Vagina (tissue), 2 donors: Measurements from ENCODE around the gene LRFN5. TPM values are rescaled to one million over a fixed set of nuclear protein-coding genes. Genes with fewer than 3 reads are reported as not detected.

Experiments used
- DNase-seq, 2 donors: peaks; one replicate each; pipeline ENCODE4 v3.0.0-alpha.2; 2017; ENCODE audit errors: extremely low spot score in 2 of 2
- H3K27ac ChIP-seq: fragments of 200-600 bp; sonication (generic); one replicate; pipeline ENCODE4 v1.5.1; 2019
- H3K27me3 ChIP-seq: fragments of 200-600 bp; sonication (generic); one replicate; pipeline ENCODE4 v1.5.1; 2019
- H3K36me3 ChIP-seq, 2 donors: fragments of 200-600 bp; sonication (generic); one replicate each; pipeline ENCODE4 v1.5.1; 2017 to 2019
- H3K4me1 ChIP-seq: fragments of 200-600 bp; sonication (generic); one replicate; pipeline ENCODE4 v1.5.1; 2019
- H3K4me3 ChIP-seq, 2 donors: fragments of 200-600 bp; sonication (generic); 1 replicate in 1 of 2; 2 replicates in 1 of 2; pipeline ENCODE4 v1.5.1; 2016 to 2019
- H3K9me3 ChIP-seq: fragments of 200-600 bp; sonication (generic); one replicate; pipeline ENCODE4 v1.5.1; 2019
- POLR2A ChIP-seq, 2 donors: fragments of 450-650 bp; IDR thresholded peaks; one replicate each; pipeline ENCODE4 v1.6.1; 2017; ENCODE audit warnings: antibody characterized with exemption in 2 of 2, mild to moderate bottlenecking in 2 of 2, moderate library complexity in 2 of 2
- POLR2AphosphoS5 ChIP-seq, 2 donors: sonication (generic); formaldehyde crosslinking; IDR thresholded peaks; one replicate each; pipeline ENCODE4 v1.9.0; 2017; ENCODE audit warnings: antibody characterized with exemption in 2 of 2, mild to moderate bottlenecking in 2 of 2, low read depth in 1 of 2; ENCODE audit not compliant: insufficient read depth in 1 of 2
- intact Hi-C: fragments of 100-400 bp; cut with DNase I; formaldehyde crosslinking; loops from one replicate; pipeline ENCODE4 v1.15.1; 2023
- small RNA-seq: library from RNA; depleted of rRNA; stranded (forward); fragments of <200 nt; gene quantifications from one replicate; pipeline ENCODE3, GENCODE V24; 2016
- total RNA-seq: library from RNA; depleted of rRNA; stranded (reverse); fragments of >200 nt; gene quantifications from one replicate; pipeline ENCODE4 v1.2.3, GENCODE V29; 2016
- TF ChIP-seq, protein P1 (sequence below), 3 experiments: fragments of 450-650 bp in 2 of 3; fragments of 200-600 bp in 1 of 3; sonication (generic) in 1 of 3; IDR thresholded peaks; one replicate each; pipeline ENCODE4 v1.5.1; 2017 to 2019; ENCODE audit warnings: antibody characterized with exemption in 3 of 3, mild to moderate bottlenecking in 2 of 3, moderate library complexity in 2 of 3

The LRFN5 gene
- total RNA-seq, 1 donor from 2014 or later, result 197 TPM

DNA sequence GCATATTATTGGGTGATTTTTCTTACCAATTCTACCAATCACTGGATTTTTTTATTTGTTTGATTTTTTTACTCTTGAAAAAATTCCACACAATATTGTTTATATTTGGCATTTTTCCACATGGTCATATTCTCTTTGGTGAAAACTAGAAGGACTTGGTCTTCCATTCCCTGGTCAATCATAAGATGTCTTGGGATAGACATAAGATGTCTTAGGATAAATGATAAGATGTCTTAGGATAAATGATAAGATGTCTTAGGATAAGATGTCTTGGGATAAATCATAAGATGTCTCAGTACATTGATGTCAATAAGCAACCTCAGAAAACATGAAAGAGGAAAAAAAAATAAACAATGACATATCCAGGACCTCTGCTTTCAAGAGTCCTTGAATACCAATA is 309.1 kb downstream of the LRFN5 start:
- H3K27me3 ChIP-seq, result no peaks in the 10 kb centered on the region
- TF ChIP-seq POLR2AphosphoS5 (IDR thresholded peaks at IDR 0.05; ENCODE audit: insufficient read depth in 1 of 2, low read depth in 1 of 2), result no peak
- no peak for DNase-seq
- no peak overlapping the region for H3K27ac ChIP-seq
- intact Hi-C loops, result no loop called here
- no peaks in the 10 kb centered on the region for H3K4me1 ChIP-seq
- no peak overlapping the region for H3K4me3 ChIP-seq
- H3K9me3 ChIP-seq, result no peaks in the 10 kb centered on the region
- H3K36me3 ChIP-seq, result no peaks in the 10 kb centered on the region

DNA sequence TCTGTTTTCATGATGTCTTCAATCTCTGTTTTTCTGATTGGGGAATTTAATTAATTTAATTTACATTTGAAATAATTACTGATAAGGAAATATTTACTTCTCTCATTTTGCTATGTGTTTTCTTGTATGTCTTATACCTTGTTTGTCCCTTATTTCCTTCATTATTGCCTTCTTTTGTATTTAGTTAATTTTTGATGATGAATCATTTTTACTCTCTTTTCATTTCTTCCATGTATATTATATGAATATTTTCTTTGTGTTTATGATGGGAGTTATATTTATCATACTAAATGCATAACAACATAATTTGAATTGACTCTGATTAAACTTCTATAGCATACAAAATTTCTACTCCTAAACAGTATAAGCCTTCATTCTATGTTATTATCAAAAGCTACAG is 309.6 kb downstream of the LRFN5 start:
- H3K36me3 ChIP-seq, result no peaks in the 10 kb centered on the region
- no peaks in the 10 kb centered on the region for H3K27me3 ChIP-seq
- no peak for TF ChIP-seq POLR2A (IDR thresholded peaks at IDR 0.05)
- TF ChIP-seq, protein P1, sequence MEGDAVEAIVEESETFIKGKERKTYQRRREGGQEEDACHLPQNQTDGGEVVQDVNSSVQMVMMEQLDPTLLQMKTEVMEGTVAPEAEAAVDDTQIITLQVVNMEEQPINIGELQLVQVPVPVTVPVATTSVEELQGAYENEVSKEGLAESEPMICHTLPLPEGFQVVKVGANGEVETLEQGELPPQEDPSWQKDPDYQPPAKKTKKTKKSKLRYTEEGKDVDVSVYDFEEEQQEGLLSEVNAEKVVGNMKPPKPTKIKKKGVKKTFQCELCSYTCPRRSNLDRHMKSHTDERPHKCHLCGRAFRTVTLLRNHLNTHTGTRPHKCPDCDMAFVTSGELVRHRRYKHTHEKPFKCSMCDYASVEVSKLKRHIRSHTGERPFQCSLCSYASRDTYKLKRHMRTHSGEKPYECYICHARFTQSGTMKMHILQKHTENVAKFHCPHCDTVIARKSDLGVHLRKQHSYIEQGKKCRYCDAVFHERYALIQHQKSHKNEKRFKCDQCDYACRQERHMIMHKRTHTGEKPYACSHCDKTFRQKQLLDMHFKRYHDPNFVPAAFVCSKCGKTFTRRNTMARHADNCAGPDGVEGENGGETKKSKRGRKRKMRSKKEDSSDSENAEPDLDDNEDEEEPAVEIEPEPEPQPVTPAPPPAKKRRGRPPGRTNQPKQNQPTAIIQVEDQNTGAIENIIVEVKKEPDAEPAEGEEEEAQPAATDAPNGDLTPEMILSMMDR (IDR thresholded peaks at IDR 0.05), result no peak
- TF ChIP-seq POLR2AphosphoS5 (IDR thresholded peaks at IDR 0.05; ENCODE audit: insufficient read depth in 1 of 2, low read depth in 1 of 2), result no peak
- no peaks in the 10 kb centered on the region for H3K9me3 ChIP-seq
- DNase-seq, result no peak
- no peak overlapping the region for H3K4me3 ChIP-seq
- intact Hi-C loops, result no loop called here
- H3K27ac ChIP-seq, result no peak overlapping the region
- no peaks in the 10 kb centered on the region for H3K4me1 ChIP-seq

DNA sequence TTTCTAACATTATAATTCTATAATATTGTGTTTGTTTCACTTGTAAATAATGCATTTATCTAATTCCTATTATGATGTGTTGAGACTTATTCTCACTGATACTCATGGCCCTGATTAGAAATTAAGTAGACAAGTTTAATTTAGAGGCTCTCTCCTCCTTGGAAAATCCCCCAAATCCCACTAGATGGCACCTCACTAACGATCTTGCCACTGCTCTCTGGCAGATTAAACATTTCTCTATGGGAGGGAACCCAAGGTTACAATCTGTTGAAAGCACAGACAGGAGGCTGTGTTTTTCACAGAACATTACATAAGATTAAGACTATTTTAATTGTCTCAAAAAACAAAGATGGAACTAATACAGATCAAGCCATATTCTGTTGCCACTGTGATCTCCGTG is 318.7 kb downstream of the LRFN5 start:
- no peaks in the 10 kb centered on the region for H3K9me3 ChIP-seq
- no peaks in the 10 kb centered on the region for H3K4me1 ChIP-seq
- no peak for DNase-seq
- TF ChIP-seq POLR2AphosphoS5 (IDR thresholded peaks at IDR 0.05; ENCODE audit: insufficient read depth in 1 of 2, low read depth in 1 of 2), result no peak
- TF ChIP-seq POLR2A (IDR thresholded peaks at IDR 0.05), result no peak
- TF ChIP-seq, protein P1 (IDR thresholded peaks at IDR 0.05), result no peak
- H3K27me3 ChIP-seq, result no peaks in the 10 kb centered on the region
- no peak overlapping the region for H3K27ac ChIP-seq
- no peak overlapping the region for H3K4me3 ChIP-seq
- intact Hi-C loops, result no loop called here
- no peaks in the 10 kb centered on the region for H3K36me3 ChIP-seq

DNA sequence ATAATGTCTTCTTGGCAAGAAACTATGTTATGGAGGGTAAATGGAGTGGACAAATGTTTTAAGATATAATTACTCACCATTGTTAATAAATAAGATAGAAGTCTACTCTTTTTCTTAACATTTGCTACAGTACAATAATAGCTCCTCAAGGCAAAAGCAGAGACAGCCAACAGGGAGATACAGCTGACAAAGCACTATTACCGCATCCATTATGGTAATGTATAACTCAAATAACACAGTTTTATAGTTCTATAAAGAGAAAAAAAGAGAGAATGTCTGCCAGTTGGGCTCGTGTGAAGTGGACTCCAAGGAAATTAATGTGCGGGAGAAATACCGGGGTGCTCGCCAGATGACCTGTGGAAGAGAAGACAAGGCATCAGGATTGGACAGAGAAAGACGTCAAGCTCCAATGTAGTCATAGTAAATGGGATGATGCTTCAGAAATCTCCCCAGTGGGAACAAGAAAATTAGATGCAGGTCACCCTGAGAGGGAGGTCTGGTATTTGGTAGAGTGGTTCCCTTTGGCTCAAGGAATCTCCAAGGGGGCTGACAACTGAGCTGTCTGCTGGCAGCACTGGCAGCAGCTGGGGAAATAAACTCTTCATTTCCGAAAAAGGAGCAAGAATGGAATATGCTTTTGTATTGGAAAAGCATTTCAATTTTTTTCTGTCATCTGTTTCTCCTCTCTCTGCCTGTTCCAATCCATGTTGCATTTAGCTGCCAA is 343.9 kb downstream of the LRFN5 start:
- Histone ChIP-seq H3K4me3 (no peak overlapping the region), H3K4me1 (no peaks in the 10 kb centered on the region), H3K27ac (no peak overlapping the region), H3K27me3 (no peaks in the 10 kb centered on the region), H3K9me3 (no peaks in the 10 kb centered on the region), H3K36me3 (no peaks in the 10 kb centered on the region)
- intact Hi-C loops, result no loop called here
- DNase-seq, result no peak
- TF ChIP-seq POLR2A (IDR thresholded peaks at IDR 0.05), result no peak
- TF ChIP-seq POLR2AphosphoS5 (IDR thresholded peaks at IDR 0.05; ENCODE audit: insufficient read depth in 1 of 2, low read depth in 1 of 2), result no peak
- TF ChIP-seq, protein P1 (IDR thresholded peaks at IDR 0.05), result no peak

Small RNA genes lying within 50 kb of the gene (small RNA-seq; reads per million reads assigned to genes)
- not detected for gene RF00322
